Stimulated activated CD4-positive, alpha-beta T cell treated with anti-CD3 and anti-CD28 coated beads, TNF-alpha, amount 100 ng/mL, for 4 hours (primary cell): ENCODE data around the gene CCDC93.

ENCODE experiments used
- DNase-seq, 3 experiments: peaks; one replicate each; pipeline ENCODE4 v3.0.0-alpha.2; 2020; ENCODE audit warnings: low read depth in 3 of 3

CCDC93 gene

GRCh38 chr2:117902933-117903332 lies 110.9 kb downstream of the CCDC93 start:
- no peak for DNase-seq

DNA sequence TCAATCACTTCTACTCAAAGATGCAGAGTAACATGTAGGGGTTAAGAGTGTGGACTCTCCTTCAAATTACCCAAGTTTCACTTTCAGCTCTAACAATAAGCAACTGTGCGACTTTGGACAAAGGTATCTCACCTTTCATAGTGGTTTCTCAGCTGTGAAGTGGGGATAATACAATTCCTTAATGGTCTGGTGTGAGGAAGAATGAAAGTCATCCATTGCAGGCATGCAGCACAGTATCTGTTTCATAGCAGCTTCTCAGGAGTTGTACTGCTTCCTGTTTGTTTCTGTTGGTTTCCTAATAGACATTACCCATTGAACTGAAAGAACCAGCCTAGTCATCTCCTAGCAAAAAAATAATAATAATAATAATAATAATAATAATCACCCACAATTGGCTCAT lies 125.0 kb downstream of the CCDC93 start:
- no peak for DNase-seq

GRCh38 chr2:117885308-117885707 lies 128.6 kb downstream of the CCDC93 start:
- DNase-seq, result no peak

GRCh38 chr2:117879003-117879402 lies 134.9 kb downstream of the CCDC93 start:
- DNase-seq, result no peak

DNA sequence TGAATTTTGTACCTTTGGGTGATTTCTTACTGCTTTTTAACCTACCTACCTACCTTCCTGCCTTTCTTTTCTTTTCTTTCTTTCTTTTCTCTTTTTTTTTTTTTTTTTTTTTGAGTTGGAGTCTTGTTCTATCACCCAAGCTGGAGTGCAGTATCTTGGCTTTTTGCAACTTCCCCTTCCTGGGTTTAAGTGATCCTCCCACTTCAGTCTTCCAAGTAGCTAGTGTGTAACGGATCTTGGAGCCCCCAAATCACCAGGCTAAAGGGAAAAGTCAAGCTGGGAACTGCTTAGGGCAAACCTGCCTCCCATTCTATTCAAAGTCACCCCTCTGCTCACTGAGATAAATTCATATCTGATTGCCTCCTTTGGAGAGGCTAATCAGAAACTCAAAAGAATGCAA lies 138.1 kb downstream of the CCDC93 start:
- DNase-seq, result no peak
